DND-41 (cell line): ENCODE measurements around the gene SMARCC1.
"Not testable (repeated sequence)": the region's sequence is repeated elsewhere in the genome, so short reads cannot be mapped to it uniquely, and the experiment has no call there.

Experiments
- EZH2 ChIP-seq: IDR thresholded peaks from 3 replicates; pipeline ENCODE4 v1.6.1; 2012; ENCODE audit warnings: borderline replicate concordance, low read depth, mild to moderate bottlenecking, moderate library complexity, low read length, inconsistent platforms; ENCODE audit not compliant: severe bottlenecking
- TF ChIP-seq, protein P1 (sequence below): IDR thresholded peaks from 2 replicates; pipeline ENCODE4 v1.5.1; 2012; ENCODE audit warnings: borderline replicate concordance, low read length, moderate library complexity, mild to moderate bottlenecking; ENCODE audit not compliant: poor library complexity, severe bottlenecking; ENCODE audit errors: extremely low read depth

DNA sequence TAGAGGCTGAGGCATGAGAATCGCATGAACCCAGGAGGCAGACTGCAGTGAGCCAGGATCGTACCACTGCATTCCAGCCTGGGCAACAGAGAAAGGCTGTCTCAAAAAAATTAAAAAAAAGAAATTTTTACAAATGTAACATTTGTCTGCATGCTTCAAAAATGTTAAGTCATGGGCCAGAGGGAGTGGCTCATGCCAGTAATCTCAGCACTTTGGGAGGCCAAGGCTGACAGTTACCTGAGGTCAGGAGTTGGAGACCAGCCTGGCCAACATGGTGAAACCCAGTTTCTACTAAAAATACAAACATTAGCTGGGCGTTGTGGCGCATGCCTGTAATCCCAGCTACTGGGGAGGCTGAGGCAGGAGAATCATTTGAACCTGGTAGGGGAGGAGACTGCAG lies 21.5 kb downstream of the SMARCC1 start:
- TF ChIP-seq, protein P1, sequence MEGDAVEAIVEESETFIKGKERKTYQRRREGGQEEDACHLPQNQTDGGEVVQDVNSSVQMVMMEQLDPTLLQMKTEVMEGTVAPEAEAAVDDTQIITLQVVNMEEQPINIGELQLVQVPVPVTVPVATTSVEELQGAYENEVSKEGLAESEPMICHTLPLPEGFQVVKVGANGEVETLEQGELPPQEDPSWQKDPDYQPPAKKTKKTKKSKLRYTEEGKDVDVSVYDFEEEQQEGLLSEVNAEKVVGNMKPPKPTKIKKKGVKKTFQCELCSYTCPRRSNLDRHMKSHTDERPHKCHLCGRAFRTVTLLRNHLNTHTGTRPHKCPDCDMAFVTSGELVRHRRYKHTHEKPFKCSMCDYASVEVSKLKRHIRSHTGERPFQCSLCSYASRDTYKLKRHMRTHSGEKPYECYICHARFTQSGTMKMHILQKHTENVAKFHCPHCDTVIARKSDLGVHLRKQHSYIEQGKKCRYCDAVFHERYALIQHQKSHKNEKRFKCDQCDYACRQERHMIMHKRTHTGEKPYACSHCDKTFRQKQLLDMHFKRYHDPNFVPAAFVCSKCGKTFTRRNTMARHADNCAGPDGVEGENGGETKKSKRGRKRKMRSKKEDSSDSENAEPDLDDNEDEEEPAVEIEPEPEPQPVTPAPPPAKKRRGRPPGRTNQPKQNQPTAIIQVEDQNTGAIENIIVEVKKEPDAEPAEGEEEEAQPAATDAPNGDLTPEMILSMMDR, result not testable (repeated sequence)
- not testable (repeated sequence) for TF ChIP-seq EZH2
